Measurements from ENCODE around the gene GIT2.

GIT2 gene

GRCh38 chr12:109914461-109914860 is 81.7 kb downstream of the GIT2 start:
- POLR2A ChIA-PET, result interaction anchor here (1.0 kb wide), 1 partner anchor 14 kb away, joined by 3 read pairs; the partner anchor contains the start of gene TCHP
- DNase-seq (ENCODE audit: extremely low spot score), result no peak
- CTCF ChIA-PET, result no interaction called here
- TF ChIP-seq ARNT (IDR thresholded peaks at IDR 0.05), result no peak
- no peak for TF ChIP-seq SUZ12 (IDR thresholded peaks at IDR 0.05)
- no peak for TF ChIP-seq ELF4 (IDR thresholded peaks at IDR 0.05)
- no peak for TF ChIP-seq SP1 (IDR thresholded peaks at IDR 0.05)
- no peak for TF ChIP-seq FOXK2 (IDR thresholded peaks at IDR 0.05)
- TF ChIP-seq HDGF (IDR thresholded peaks at IDR 0.05; ENCODE audit: borderline replicate concordance), result no peak
- TF ChIP-seq NFRKB (IDR thresholded peaks at IDR 0.05), result no peak

GRCh38 chr12:109912855-109913321 is 83.3 kb downstream of the GIT2 start:
- POLR2A ChIA-PET, result no interaction called here
- TF ChIP-seq SUZ12 (IDR thresholded peaks at IDR 0.05), result no peak
- DNase-seq (ENCODE audit: extremely low spot score), result no peak
- CTCF ChIA-PET, result no interaction called here

DNA sequence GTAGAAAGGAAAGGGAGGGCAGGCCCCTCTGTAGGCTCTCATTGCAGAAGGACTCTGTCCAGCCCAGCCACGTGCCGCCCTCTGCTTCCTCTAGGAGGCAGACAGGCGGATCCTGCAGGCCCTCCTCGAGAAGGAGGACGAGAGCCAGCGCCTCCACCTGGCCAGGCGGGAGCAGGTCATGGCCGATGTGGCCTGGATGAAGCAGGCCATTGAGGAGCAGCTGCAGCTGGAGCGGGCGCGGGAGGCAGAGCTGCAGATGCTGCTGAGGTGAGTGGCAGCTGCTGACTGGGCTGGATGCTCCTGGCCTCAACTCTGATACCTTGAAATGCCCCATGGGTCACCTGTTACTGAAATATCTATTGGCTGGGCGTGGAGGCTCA is 85.2 kb downstream of the GIT2 start:
- peak; percentile 84 for DNase-seq (ENCODE audit: extremely low spot score)
- ChIA-PET CTCF (interaction anchor here (0.7 kb wide), 1 partner anchor 10 kb away, joined by 5 read pairs; no protein-coding TSS in a partner anchor), POLR2A (interaction anchor here (0.9 to 1.1 kb wide), 2 partner anchors 19 to 50 kb away, joined by 3 to 4 read pairs; no protein-coding TSS in a partner anchor)
- TF ChIP-seq ZNF384 (IDR thresholded peaks at IDR 0.05) (no peak), L3MBTL2 (conservative IDR thresholded peaks at IDR 0.05) (peak; percentile 50; the same call in 1 of the 2 replicates), FOXM1 (IDR thresholded peaks at IDR 0.05; ENCODE audit: borderline replicate concordance) (no peak), TARDBP (IDR thresholded peaks at IDR 0.05) (no peak)
- TF ChIP-seq, protein P1, sequence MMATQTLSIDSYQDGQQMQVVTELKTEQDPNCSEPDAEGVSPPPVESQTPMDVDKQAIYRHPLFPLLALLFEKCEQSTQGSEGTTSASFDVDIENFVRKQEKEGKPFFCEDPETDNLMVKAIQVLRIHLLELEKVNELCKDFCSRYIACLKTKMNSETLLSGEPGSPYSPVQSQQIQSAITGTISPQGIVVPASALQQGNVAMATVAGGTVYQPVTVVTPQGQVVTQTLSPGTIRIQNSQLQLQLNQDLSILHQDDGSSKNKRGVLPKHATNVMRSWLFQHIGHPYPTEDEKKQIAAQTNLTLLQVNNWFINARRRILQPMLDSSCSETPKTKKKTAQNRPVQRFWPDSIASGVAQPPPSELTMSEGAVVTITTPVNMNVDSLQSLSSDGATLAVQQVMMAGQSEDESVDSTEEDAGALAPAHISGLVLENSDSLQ (IDR thresholded peaks at IDR 0.05), result no peak

GRCh38 chr12:109910254-109910968 is 85.8 kb downstream of the GIT2 start:
- POLR2A ChIA-PET, result interaction anchor here (0.9 to 1.3 kb wide), 3 partner anchors 10 to 50 kb away, joined by 3 to 6 read pairs (median 4); partner anchors contain the start of gene TCHP
- TF ChIP-seq NFRKB (IDR thresholded peaks at IDR 0.05), result no peak
- no peak for TF ChIP-seq CTBP1 (IDR thresholded peaks at IDR 0.05; ENCODE audit: borderline replicate concordance)
- no peak for TF ChIP-seq SUZ12 (IDR thresholded peaks at IDR 0.05)
- TF ChIP-seq, protein P1 (IDR thresholded peaks at IDR 0.05), result no peak
- CTCF ChIA-PET, result no interaction called here
- DNase-seq (ENCODE audit: extremely low spot score), result no peak

- no peak for DNase-seq (ENCODE audit: extremely low spot score)
- POLR2A ChIA-PET, result no interaction called here
- CTCF ChIA-PET, result no interaction called here
- TF ChIP-seq, protein P1 (IDR thresholded peaks at IDR 0.05), result no peak
- no peak for TF ChIP-seq SUZ12 (IDR thresholded peaks at IDR 0.05)
- no peak for TF ChIP-seq FOXK2 (IDR thresholded peaks at IDR 0.05)
- TF ChIP-seq NFRKB (IDR thresholded peaks at IDR 0.05), result no peak
- TF ChIP-seq BHLHE40 (IDR thresholded peaks at IDR 0.05; ENCODE audit: borderline replicate concordance), result no peak
- TF ChIP-seq FOXA1 (IDR thresholded peaks at IDR 0.05), result no peak
- TF ChIP-seq L3MBTL2 (conservative IDR thresholded peaks at IDR 0.05), result no peak
- TF ChIP-seq TARDBP (IDR thresholded peaks at IDR 0.05), result no peak
- no peak for TF ChIP-seq ARNT (IDR thresholded peaks at IDR 0.05)
- TF ChIP-seq ZNF384 (IDR thresholded peaks at IDR 0.05), result no peak
- no peak for TF ChIP-seq HDGF (IDR thresholded peaks at IDR 0.05; ENCODE audit: borderline replicate concordance)
- TF ChIP-seq SP1 (IDR thresholded peaks at IDR 0.05), result no peak
- no peak for TF ChIP-seq ELF4 (IDR thresholded peaks at IDR 0.05)
- no peak for TF ChIP-seq CTBP1 (IDR thresholded peaks at IDR 0.05; ENCODE audit: borderline replicate concordance)
- TF ChIP-seq FOXM1 (IDR thresholded peaks at IDR 0.05; ENCODE audit: borderline replicate concordance), result no peak
These were observed 90.9 kb downstream of the GIT2 start for GRCh38 chr12:109905301-109905700.

DNA sequence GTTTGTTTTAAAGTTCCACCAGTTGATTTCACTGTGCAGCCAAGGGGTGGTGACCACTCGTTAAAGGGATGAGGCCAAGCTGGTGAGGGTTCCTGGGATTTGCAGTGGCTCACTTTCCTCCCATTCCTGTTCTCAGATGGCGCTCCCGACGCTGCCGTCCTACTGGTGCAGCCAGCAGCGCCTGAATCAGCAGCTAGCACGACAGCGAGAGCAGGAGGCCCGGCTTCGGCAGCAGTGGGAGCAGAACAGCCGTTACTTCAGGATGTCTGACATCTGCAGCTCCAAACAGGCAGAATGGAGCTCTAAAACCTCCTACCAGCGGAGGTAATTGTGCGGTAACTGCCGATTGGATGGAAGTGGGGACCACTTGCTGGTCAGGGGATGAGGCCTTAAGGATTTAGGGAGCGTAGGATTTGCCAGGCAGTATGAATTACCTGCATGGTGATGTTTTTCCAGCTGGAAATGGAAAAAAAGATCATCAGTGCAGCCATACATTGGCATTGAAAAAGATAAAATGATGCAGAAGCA is 93.2 kb downstream of the GIT2 start:
- DNase-seq (ENCODE audit: extremely low spot score), result no peak
- TF ChIP-seq, protein P1 (IDR thresholded peaks at IDR 0.05), result no peak
- TF ChIP-seq ARNT (IDR thresholded peaks at IDR 0.05) (no peak), L3MBTL2 (conservative IDR thresholded peaks at IDR 0.05) (no peak), ZNF384 (IDR thresholded peaks at IDR 0.05) (no peak)
- ChIA-PET POLR2A (no interaction called here), CTCF (interaction anchor here (0.6 kb wide), 1 partner anchor 94 kb away, joined by 4 read pairs; no protein-coding TSS in a partner anchor)

Measured in HEK293T (cell line).